Endothelial cell of umbilical vein (primary cell): ENCODE measurements around the gene KRTAP10-11. TPM values are rescaled to one million over a fixed set of nuclear protein-coding genes. Genes with fewer than 3 reads are reported as not detected.

Source experiments
- BruUV-seq: library from RNA; stranded (reverse); fragments of 400-500 nt; replicated peaks from 2 replicates; lab custom pipeline; 2021; lab: Mats Ljungman, UMichigan
- CTCF ChIA-PET: fragments of 300-600, 350-600 bp; sonication (Branson Sonifier 250); formaldehyde crosslinking; loops from one replicate; lab custom pipeline; 2021; ENCODE audit warnings: antibody characterized with exemption, inconsistent platforms; lab: Charles Lee
- POLR2A ChIA-PET: fragments of 300-600, 350-600 bp; sonication (Branson Sonifier 250); formaldehyde crosslinking; loops from one replicate; lab custom pipeline; 2021; ENCODE audit warnings: antibody characterized with exemption, inconsistent platforms; lab: Charles Lee
- DNase-seq: peaks from one replicate; pipeline ENCODE4 v3.0.0-alpha.2; 2011; ENCODE audit warnings: low read depth, low spot score
- FAIRE-seq: peaks from 2 replicates; lab custom pipeline; 2011; peaks lifted over from hg19 to GRCh38; lab: Jason Lieb, UNC
- H2AFZ ChIP-seq: 2 replicates; pipeline ENCODE4 v1.6.0; 2012; ENCODE audit warnings: low read depth, low read length, control low read depth, inconsistent platforms
- H3K27ac ChIP-seq: 2 replicates; pipeline ENCODE4 v1.5.1; 2011; ENCODE audit warnings: low read depth, mild to moderate bottlenecking, control low read depth, low read length, moderate library complexity; ENCODE audit not compliant: insufficient read depth
- H3K27me3 ChIP-seq, 2 experiments: 2 replicates each; pipeline versions ENCODE4 v1.6.0 to v1.6.1; 2011; ENCODE audit warnings: low read length in 2 of 2, mixed read lengths in 1 of 2; ENCODE audit not compliant: control insufficient read depth in 2 of 2, insufficient read depth in 2 of 2
- H3K36me3 ChIP-seq, 2 experiments: 2 replicates in 1 of 2; 3 replicates in 1 of 2; pipeline ENCODE4 v1.5.1; 2011; ENCODE audit warnings: low read length in 2 of 2, mild to moderate bottlenecking in 1 of 2, moderate library complexity in 1 of 2; ENCODE audit not compliant: control insufficient read depth in 2 of 2, insufficient read depth in 2 of 2; ENCODE audit errors: extremely low read depth in 1 of 2
- H3K4me1 ChIP-seq: 3 replicates; pipeline ENCODE4 v1.5.1; 2011; ENCODE audit warnings: mild to moderate bottlenecking, low read length; ENCODE audit not compliant: control insufficient read depth, insufficient read depth; ENCODE audit errors: extremely low read depth
- H3K4me2 ChIP-seq: 2 replicates; pipeline ENCODE4 v1.6.1; 2011; ENCODE audit warnings: low read length, control low read depth, mixed read lengths; ENCODE audit not compliant: insufficient read depth
- H3K4me3 ChIP-seq, 3 experiments: fragments of 200-600 bp in 1 of 3; sonication (generic), shearing (Covaris generic) in 1 of 3; replicated peaks in 1 of 3; 2 replicates each; pipeline ENCODE4 v1.5.1; 2011 to 2016; ENCODE audit warnings: control low read depth in 3 of 3, low read length in 3 of 3, mild to moderate bottlenecking in 2 of 3, inconsistent platforms in 1 of 3, low read depth in 1 of 3, moderate library complexity in 1 of 3; ENCODE audit not compliant: insufficient read depth in 1 of 3
- H3K79me2 ChIP-seq: 2 replicates; pipeline ENCODE4 v1.6.0; 2012; ENCODE audit warnings: low read length, inconsistent platforms; ENCODE audit not compliant: control insufficient read depth, insufficient read depth
- H3K9ac ChIP-seq: replicated peaks from 2 replicates; pipeline ENCODE3; 2011; ENCODE audit warnings: low read length, control low read depth; ENCODE audit not compliant: insufficient read depth; ENCODE audit errors: extremely low read depth
- H3K9me1 ChIP-seq: replicated peaks from 3 replicates; pipeline ENCODE4 v1.6.0; 2011; ENCODE audit warnings: mild to moderate bottlenecking, low read length; ENCODE audit not compliant: control insufficient read depth, insufficient read depth; ENCODE audit errors: extremely low read depth
- H3K9me3 ChIP-seq: replicated peaks from 2 replicates; pipeline ENCODE4 v1.5.1; 2012; ENCODE audit warnings: low read length, inconsistent platforms; ENCODE audit not compliant: control insufficient read depth, insufficient read depth
- H4K20me1 ChIP-seq: replicated peaks from 2 replicates; pipeline ENCODE3; 2011; ENCODE audit warnings: mild to moderate bottlenecking, low read length; ENCODE audit not compliant: control insufficient read depth, insufficient read depth; ENCODE audit errors: extremely low read depth
- EZH2 ChIP-seq: IDR thresholded peaks from 2 replicates; pipeline ENCODE4 v1.6.1; 2012; ENCODE audit warnings: borderline replicate concordance, low read depth, mild to moderate bottlenecking, moderate library complexity, low read length, inconsistent platforms; ENCODE audit not compliant: severe bottlenecking
- FOS ChIP-seq: IDR thresholded peaks from 2 replicates; pipeline ENCODE4 v1.6.1; 2011; ENCODE audit warnings: mild to moderate bottlenecking, low read length, moderate library complexity, borderline replicate concordance; ENCODE audit not compliant: insufficient read depth
- GATA2 ChIP-seq: IDR thresholded peaks from 2 replicates; pipeline ENCODE4 v1.7.0; 2011; ENCODE audit warnings: low read depth, mild to moderate bottlenecking, moderate library complexity, mixed read lengths, low read length; ENCODE audit not compliant: insufficient read length, insufficient read depth
- JUN ChIP-seq: IDR thresholded peaks from 2 replicates; pipeline ENCODE4 v1.6.1; 2011; ENCODE audit warnings: borderline replicate concordance, low read depth; ENCODE audit not compliant: insufficient read length, insufficient read depth
- MYC ChIP-seq: IDR thresholded peaks from one replicate; pipeline ENCODE4 v1.6.1; 2011; ENCODE audit warnings: mild to moderate bottlenecking, low read depth, low read length
- POLR2A ChIP-seq: IDR thresholded peaks from 2 replicates; pipeline ENCODE4 v1.6.1; 2012; ENCODE audit warnings: low read depth, mild to moderate bottlenecking, control low read depth, low read length
- POLR2AphosphoS5 ChIP-seq: IDR thresholded peaks from 2 replicates; pipeline ENCODE4 v1.6.1; 2012; ENCODE audit warnings: low read depth, mild to moderate bottlenecking, control low read depth, low read length, moderate library complexity; ENCODE audit not compliant: insufficient read depth
- dilution Hi-C: fragments of 300-500 bp; cut with MboI; formaldehyde crosslinking; loops from one replicate; pipeline ENCODE4 v1.15.0; 2019; ENCODE audit warnings: low sequenced_read_pairs; ENCODE audit not compliant: extremely low pct_ligation_motif_present
- intact Hi-C: fragments of 100-400 bp; cut with micrococcal nuclease; formaldehyde crosslinking; loops from one replicate; pipeline ENCODE4 v1.10.0; 2022
- polyA plus RNA-seq, 4 experiments: library from polyadenylated mRNA; depleted of rRNA in 3 of 4; stranded (reverse) in 3 of 4; unstranded in 1 of 4; fragments of >200 nt; gene quantifications; 2 replicates each; pipeline versions ENCODE4 v1.2.1 to v1.2.3, GENCODE V29; 2011 to 2012; ENCODE audit warnings: missing spikeins in 1 of 4
- total RNA-seq: library from RNA; stranded (reverse); gene quantifications from 2 replicates; pipeline ENCODE4 v1.2.3, GENCODE V29; 2021
- TF ChIP-seq, protein P1 (sequence below), 2 donors: IDR thresholded peaks; 1 replicate in 1 of 2; 2 replicates in 1 of 2; pipeline ENCODE4 v1.5.1; 2011; ENCODE audit warnings: low read length in 2 of 2, mild to moderate bottlenecking in 2 of 2, moderate library complexity in 2 of 2, control low read depth in 1 of 2, inconsistent platforms in 1 of 2, low read depth in 1 of 2; ENCODE audit not compliant: insufficient read depth in 1 of 2; ENCODE audit errors: extremely low read depth in 1 of 2
- TF ChIP-seq, protein P2 (sequence below): IDR thresholded peaks from 2 replicates; pipeline ENCODE4 v1.6.1; 2011; ENCODE audit not compliant: insufficient read depth, insufficient read length

KRTAP10-11 gene
- total and polyA plus RNA-seq, 2 donors (not counting 3 experiments of a cell fraction or from before 2014, with no cell fraction given) = not detected

DNA sequence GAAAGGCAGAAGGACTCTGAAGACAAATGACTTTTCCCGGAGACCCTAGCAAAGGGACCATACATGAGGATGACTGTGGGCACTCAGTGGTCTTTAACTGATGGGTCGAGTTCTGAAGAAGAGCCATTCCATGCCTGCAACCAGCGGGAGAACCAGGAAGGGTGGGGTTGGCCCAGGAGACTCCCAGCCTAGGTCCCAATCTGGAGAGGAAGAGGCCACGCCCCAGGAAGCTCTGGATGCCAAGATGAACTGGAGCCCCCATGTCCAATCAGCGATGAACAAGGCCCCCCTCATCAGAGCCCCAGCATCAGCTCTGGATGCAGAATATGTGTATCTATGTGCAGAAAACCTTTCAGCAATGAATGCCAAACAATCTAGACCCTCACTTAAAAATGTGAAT, 5.5 kb upstream of the KRTAP10-11 start:
- no peak overlapping the region for H3K9ac ChIP-seq
- no peaks in the 10 kb centered on the region for H3K36me3 ChIP-seq
- no peak overlapping the region for H3K27ac ChIP-seq
- no peak for DNase-seq
- H3K79me2 ChIP-seq = no peaks in the 10 kb centered on the region
- H3K4me2 ChIP-seq = no peak overlapping the region
- no peaks in the 10 kb centered on the region for H4K20me1 ChIP-seq
- no peak overlapping the region for H3K4me3 ChIP-seq
- H3K9me1 ChIP-seq = no peaks in the 10 kb centered on the region
- no peaks in the 10 kb centered on the region for H3K27me3 ChIP-seq
- H3K4me1 ChIP-seq = no peaks in the 10 kb centered on the region
- ChIA-PET POLR2A (no interaction called here), CTCF (no interaction called here)
- no peak overlapping the region for H2AFZ ChIP-seq
- TF ChIP-seq FOS = no peak
- TF ChIP-seq, protein P1, sequence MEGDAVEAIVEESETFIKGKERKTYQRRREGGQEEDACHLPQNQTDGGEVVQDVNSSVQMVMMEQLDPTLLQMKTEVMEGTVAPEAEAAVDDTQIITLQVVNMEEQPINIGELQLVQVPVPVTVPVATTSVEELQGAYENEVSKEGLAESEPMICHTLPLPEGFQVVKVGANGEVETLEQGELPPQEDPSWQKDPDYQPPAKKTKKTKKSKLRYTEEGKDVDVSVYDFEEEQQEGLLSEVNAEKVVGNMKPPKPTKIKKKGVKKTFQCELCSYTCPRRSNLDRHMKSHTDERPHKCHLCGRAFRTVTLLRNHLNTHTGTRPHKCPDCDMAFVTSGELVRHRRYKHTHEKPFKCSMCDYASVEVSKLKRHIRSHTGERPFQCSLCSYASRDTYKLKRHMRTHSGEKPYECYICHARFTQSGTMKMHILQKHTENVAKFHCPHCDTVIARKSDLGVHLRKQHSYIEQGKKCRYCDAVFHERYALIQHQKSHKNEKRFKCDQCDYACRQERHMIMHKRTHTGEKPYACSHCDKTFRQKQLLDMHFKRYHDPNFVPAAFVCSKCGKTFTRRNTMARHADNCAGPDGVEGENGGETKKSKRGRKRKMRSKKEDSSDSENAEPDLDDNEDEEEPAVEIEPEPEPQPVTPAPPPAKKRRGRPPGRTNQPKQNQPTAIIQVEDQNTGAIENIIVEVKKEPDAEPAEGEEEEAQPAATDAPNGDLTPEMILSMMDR (IDR thresholded peaks at IDR 0.05; ENCODE audit: extremely low read depth in 1 of 2, insufficient read depth in 1 of 2, low read depth in 1 of 2, low read length in 2 of 2) = no peak
- no peak for TF ChIP-seq GATA2
- TF ChIP-seq, protein P2, sequence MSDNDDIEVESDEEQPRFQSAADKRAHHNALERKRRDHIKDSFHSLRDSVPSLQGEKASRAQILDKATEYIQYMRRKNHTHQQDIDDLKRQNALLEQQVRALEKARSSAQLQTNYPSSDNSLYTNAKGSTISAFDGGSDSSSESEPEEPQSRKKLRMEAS = no peak
- no peak for TF ChIP-seq POLR2A
- no peak for TF ChIP-seq EZH2
- no peak for TF ChIP-seq MYC
- TF ChIP-seq JUN = no peak
- no peak for TF ChIP-seq POLR2AphosphoS5
- FAIRE-seq = no peak
- dilution Hi-C loops = no loop called here
- no peaks in the 10 kb centered on the region for H3K9me3 ChIP-seq
- BruUV-seq = no TSS peak
- intact Hi-C loops = no loop called here
